IPS-NIHi7 (cell line): Measurements from ENCODE around the gene CDH23.
"Not testable (repeated sequence)": the region's sequence is repeated elsewhere in the genome, so short reads cannot be mapped to it uniquely, and the experiment has no call there.

Source experiments
- DNase-seq: peaks from one replicate; pipeline ENCODE4 v3.0.0; 2012; ENCODE audit warnings: mixed read lengths; ENCODE audit errors: extremely low spot score

The CDH23 gene

GRCh38 chr10:71396711-71397295, at the start of gene CDH23:
CDH23 (plus strand) TSS chr10:71396920; CDS start chr10:71439832, 42,912 bp downstream.
- peak; percentile 78 for DNase-seq

- no peak for DNase-seq
These were observed 48.9 kb upstream of the CDH23 start for GRCh38 chr10:71347587-71348395.

DNA sequence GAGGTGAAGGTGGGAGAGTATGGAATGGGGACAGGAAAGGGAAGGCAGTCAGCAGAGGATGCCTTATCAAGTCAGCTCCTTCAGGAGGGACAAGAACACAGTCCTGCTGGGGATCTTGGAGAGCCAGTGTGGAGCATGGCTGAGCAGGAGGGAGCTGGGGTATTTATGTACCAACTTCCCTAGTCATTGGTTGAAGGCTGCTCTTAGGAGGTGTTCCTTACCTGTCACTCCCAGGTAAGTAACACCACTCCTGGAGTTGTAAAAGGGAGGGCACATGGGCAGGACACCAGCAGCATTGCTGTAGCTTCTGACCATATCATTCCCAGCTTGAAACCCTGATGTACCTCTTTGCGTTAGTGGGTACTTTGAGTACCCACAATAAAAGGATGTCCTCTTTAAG, 47.9 kb upstream of the CDH23 start:
- no peak for DNase-seq

DNA sequence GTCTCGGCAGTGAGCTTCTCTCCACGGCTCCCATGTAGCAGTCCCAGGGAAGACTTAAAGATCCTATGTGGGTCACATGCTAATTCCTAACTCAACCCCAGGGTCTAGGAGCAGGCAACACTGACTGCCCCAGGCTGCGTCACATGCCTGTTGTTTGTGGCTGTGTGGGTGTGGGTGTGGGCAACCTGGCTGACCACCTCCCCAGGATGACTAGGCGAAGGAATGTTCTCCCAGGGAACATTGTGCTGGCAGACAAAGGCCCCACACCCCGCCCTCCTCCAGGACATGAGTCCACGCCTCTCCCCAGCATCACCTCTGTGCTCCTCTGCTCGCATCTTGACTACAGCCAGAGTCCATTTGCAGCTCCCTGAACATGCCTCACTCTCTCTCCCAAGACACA, 47.3 kb upstream of the CDH23 start:
- no peak for DNase-seq

GRCh38 chr10:71351087-71351486, 45.6 kb upstream of the CDH23 start:
- DNase-seq = no peak

GRCh38 chr10:71351628-71352319, 44.9 kb upstream of the CDH23 start:
- DNase-seq = no peak

DNA sequence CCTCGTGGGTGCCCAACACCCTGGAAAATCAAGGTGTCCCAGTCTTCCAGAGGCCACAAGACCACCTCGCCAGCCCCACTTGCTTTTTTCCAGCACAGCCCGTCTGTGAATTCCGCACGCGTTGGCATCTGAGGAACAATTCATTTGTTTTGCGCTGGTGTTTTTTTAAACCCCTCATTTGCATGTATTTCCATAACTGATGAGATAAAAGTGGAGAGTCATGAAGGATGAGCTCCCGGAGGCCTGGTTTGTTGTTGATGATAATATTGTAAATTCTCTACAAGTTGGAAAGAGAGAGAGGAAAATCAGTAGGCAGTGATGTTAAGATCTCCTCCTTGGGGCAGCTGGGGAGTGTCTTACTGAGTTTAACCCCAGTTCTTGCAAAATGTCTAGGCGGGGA, 43.1 kb upstream of the CDH23 start:
- no peak for DNase-seq

DNA sequence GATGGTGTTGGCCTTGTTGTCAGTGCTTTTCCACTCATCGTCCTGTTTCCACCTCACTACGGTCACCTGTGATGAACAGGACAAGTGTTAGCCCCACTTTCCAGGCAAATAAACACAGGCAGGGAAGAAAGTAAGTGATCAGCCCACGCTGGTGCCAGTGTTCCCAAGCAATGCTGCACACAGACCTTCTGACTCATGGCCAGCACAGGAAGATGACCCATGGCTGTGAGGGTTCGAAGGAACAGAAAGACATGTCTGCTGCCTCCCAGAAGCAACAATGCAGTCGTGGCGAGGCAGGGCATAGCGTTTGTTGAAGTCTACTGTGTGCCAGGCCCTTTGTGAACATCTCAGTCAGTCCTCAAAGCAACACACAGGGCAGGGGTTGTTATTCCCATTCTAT, 41.9 kb upstream of the CDH23 start:
- DNase-seq = no peak

DNA sequence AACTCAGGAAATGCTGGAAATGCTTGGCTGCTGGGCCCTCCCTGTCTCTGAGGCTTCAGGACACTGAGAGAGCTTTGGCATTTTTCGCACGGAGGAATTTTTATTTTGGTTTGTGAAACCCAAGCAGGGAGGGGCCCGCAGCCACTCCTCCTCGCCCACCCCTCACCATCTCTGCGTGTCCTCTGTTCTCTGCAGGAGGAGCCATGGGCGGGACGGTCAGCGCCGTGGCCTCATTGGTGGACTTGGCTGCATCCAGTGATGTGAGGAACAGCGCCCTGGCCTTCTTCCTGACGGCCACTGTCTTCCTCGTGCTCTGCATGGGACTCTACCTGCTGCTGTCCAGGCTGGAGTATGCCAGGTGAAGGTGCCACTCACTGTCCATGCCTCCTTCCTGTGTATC, 40.8 kb upstream of the CDH23 start:
- DNase-seq = no peak

- no peak for DNase-seq
These were observed 38.9 kb upstream of the CDH23 start for GRCh38 chr10:71357792-71358265.

GRCh38 chr10:71358277-71358676, 38.4 kb upstream of the CDH23 start:
- no peak for DNase-seq

- DNase-seq = not testable (repeated sequence)
These were observed 37.8 kb upstream of the CDH23 start for GRCh38 chr10:71358906-71359305.

DNA sequence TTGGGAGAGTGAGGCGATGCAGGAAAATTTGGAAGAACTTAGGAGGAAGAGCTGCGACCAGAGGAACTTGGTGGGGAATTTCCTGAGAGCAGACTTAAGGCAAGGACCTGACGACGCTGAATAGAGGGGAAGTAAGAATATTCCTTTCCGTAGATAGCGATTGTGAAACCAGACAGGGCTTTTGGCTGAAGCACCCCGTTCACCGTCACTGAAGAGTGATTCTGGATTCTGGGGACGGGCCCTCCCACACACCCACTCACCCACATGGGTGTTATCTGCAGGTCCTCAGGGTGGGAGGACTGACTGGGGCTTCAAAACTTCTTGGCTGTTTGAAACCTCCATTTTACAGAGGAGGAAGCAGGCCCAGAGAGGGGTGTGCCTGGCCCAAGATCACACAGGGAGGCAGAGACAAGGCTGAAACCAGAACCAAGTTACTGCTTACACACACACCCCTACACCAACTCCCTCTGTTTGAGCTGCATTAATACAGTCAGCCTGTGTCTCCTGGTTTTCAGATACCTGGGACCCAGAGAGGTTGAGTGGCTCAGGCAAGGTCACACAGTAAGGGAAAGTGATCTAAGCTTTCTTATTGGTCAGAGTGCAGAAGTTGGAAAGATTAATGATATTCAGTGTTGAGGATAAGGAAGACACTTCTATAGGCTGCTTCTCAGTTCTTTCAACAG, 37.2 kb upstream of the CDH23 start:
- no peak for DNase-seq

GRCh38 chr10:71360735-71361134, 36.0 kb upstream of the CDH23 start:
- DNase-seq = no peak

GRCh38 chr10:71361581-71361980, 35.1 kb upstream of the CDH23 start:
- no peak for DNase-seq

- DNase-seq = no peak
These were observed 34.6 kb upstream of the CDH23 start for GRCh38 chr10:71362141-71362540.

- DNase-seq = no peak
These were observed 32.8 kb upstream of the CDH23 start for GRCh38 chr10:71363936-71364335.

GRCh38 chr10:71365366-71365765, 31.4 kb upstream of the CDH23 start:
- DNase-seq = no peak

GRCh38 chr10:71366690-71367089, 30.0 kb upstream of the CDH23 start:
- DNase-seq = no peak

GRCh38 chr10:71367271-71367670, 29.4 kb upstream of the CDH23 start:
- no peak for DNase-seq

DNA sequence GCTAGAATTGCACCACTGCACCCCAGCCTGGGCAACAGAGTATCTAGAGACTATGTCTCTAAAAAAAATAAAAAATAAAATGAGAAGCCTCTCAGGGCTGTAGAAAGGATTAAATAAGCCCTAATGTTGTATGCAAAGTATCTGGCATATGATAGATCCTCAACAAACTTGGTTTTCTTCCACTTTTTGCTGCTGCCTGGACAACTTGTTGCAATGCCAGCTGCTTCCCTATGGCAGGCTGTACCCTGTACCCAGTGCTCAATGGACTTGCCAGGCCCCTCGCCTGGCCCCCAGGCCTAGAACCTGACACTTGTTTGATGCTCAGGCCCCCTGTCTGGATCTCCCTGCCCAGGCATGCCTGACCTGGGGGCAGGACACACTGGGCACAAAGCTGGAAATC, 28.5 kb upstream of the CDH23 start:
- no peak for DNase-seq

GRCh38 chr10:71368643-71369042, 28.1 kb upstream of the CDH23 start:
- no peak for DNase-seq
